Activated CD8-positive, alpha-beta T cell treated with anti-CD3 and anti-CD28 coated beads for 36 hours (primary cell): Measurements from ENCODE around the gene OGFOD2. TPM values are rescaled to one million over a fixed set of nuclear protein-coding genes. Genes with fewer than 3 reads are reported as not detected.

Experiments used
- ATAC-seq: fragments of 200-7000 bp; cut with Tn5 transposase; one replicate; pipeline ENCODE4 v1.10.0; 2021; ENCODE audit warnings: mild to moderate bottlenecking, moderate library complexity
- CTCF ChIA-PET: fragments of 350-600 bp; sonication (Branson Sonifier 250); formaldehyde crosslinking; loops from one replicate; lab custom pipeline; 2021; ENCODE audit warnings: antibody characterized with exemption; lab: Charles Lee
- POLR2A ChIA-PET: fragments of 350-600 bp; sonication (Branson Sonifier 250); formaldehyde crosslinking; loops from one replicate; lab custom pipeline; 2021; ENCODE audit warnings: antibody characterized with exemption; lab: Charles Lee
- DNase-seq: peaks from one replicate; pipeline ENCODE4 v3.0.0-alpha.2; 2020
- H3K27ac Mint-ChIP-seq: one replicate; pipeline ENCODE4 v1.8.0; 2021; ENCODE audit warnings: mild to moderate bottlenecking, mixed read lengths
- H3K27me3 Mint-ChIP-seq: one replicate; pipeline ENCODE4 v1.8.0; 2021; ENCODE audit warnings: mixed read lengths
- H3K36me3 Mint-ChIP-seq: one replicate; pipeline ENCODE4 v1.8.0; 2021; ENCODE audit warnings: low read depth, mixed read lengths
- H3K4me1 Mint-ChIP-seq: one replicate; pipeline ENCODE4 v1.8.0; 2021; ENCODE audit warnings: low read depth, mixed read lengths
- H3K4me3 Mint-ChIP-seq: one replicate; pipeline ENCODE4 v1.8.0; 2021; ENCODE audit warnings: mild to moderate bottlenecking, moderate library complexity, mixed read lengths
- H3K9me3 Mint-ChIP-seq: one replicate; pipeline ENCODE4 v1.8.0; 2021; ENCODE audit warnings: mixed read lengths
- intact Hi-C: fragments of 100-400 bp; cut with micrococcal nuclease; formaldehyde crosslinking; loops from one replicate; pipeline ENCODE4 v1.10.0; 2022
- total RNA-seq, 2 experiments: library from RNA; stranded (reverse); gene quantifications; one replicate each; pipeline ENCODE4 v1.2.3, GENCODE V29; 2021
- TF ChIP-seq, protein P1 (sequence below): fragments of 200-600 bp; IDR thresholded peaks from one replicate; pipeline ENCODE4 v1.8.0; 2022; ENCODE audit warnings: antibody characterized with exemption, mild to moderate bottlenecking

The OGFOD2 gene
- total RNA-seq, 2 experiments from 2014 or later = 27.1 to 31.5 TPM

DNA sequence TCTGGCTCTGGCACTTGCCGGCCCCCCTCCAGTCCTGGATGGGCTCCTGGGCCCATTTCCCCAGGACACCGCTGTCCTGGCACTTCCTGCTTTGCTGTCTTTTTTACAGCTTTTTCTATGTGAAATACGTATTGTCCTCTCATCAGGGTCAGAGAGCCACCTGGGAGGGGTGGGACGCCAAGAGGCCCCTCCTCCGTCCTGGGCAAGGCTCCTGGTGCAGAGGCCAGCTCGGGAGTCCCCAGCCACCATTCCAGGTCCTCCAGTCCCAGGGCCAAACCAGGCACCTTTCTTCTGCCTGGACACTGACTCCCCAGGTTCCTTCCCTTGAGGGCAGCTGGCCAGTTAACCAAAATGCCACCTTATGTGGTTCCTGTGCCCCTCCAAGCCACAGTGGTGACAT lies 28.2 kb downstream of the OGFOD2 start:
- no peak overlapping the region for H3K27ac Mint-ChIP-seq
- POLR2A ChIA-PET = no interaction called here

DNA sequence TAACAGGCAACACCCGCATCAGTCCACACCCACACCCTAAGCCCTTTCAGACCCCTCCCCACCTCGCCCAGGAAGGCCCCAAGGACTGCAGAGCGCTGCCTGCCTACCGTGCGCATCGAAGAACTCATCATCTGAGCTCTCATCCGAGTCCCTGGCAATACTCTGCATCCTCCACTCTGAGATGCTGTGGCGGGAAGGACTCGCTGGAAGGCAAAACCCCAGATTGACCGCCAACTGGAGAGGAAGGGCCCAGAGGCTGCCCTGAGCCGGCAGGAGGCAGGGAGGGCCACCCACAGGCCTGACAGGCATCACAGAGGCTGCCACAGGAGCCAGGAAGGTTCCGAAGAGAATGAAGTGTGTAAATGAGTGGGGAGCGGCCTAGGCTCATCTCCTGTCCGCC lies 29.2 kb downstream of the OGFOD2 start:
- H3K9me3 Mint-ChIP-seq = no peaks in the 10 kb centered on the region

More for the DNA sequence above, 28.2 kb downstream of the OGFOD2 start:
- H3K4me1 Mint-ChIP-seq = no peaks in the 10 kb centered on the region
- no peak for ATAC-seq
- no peaks in the 10 kb centered on the region for H3K9me3 Mint-ChIP-seq
- TF ChIP-seq, protein P1, sequence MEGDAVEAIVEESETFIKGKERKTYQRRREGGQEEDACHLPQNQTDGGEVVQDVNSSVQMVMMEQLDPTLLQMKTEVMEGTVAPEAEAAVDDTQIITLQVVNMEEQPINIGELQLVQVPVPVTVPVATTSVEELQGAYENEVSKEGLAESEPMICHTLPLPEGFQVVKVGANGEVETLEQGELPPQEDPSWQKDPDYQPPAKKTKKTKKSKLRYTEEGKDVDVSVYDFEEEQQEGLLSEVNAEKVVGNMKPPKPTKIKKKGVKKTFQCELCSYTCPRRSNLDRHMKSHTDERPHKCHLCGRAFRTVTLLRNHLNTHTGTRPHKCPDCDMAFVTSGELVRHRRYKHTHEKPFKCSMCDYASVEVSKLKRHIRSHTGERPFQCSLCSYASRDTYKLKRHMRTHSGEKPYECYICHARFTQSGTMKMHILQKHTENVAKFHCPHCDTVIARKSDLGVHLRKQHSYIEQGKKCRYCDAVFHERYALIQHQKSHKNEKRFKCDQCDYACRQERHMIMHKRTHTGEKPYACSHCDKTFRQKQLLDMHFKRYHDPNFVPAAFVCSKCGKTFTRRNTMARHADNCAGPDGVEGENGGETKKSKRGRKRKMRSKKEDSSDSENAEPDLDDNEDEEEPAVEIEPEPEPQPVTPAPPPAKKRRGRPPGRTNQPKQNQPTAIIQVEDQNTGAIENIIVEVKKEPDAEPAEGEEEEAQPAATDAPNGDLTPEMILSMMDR = no peak
- no peak overlapping the region for H3K4me3 Mint-ChIP-seq
- DNase-seq = no peak
- no peaks in the 10 kb centered on the region for H3K27me3 Mint-ChIP-seq
- CTCF ChIA-PET = no interaction called here
- H3K36me3 Mint-ChIP-seq = no peaks in the 10 kb centered on the region
- intact Hi-C loops = no loop called here

DNA sequence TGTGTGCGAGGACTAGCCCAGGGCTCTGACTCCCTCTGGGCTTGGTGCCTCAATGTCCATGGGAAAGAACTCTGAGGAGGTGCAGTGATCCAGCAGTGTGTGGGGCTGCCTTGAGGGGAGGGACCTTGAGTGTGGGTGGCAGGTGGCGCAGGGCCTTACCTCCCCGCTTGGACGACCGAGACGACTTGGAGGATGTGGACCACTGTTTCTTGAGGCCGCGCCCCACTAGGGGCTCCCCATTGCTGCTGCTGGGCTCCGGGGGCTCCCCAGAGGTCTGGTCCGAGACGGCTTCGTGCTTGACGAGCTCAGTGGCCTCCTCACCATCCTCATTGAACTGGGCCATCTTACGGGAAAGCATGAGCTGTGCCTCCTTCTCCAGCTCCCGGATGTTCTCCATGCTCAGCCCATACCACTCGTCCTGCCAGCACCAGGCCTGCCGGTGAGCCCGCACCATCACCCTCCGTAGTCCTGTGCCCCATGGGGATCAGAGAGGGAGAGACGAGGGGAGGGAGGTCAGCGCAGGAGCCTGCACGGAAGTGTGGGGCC lies 30.1 kb downstream of the OGFOD2 start:
- H3K36me3 Mint-ChIP-seq = no peaks in the 10 kb centered on the region

More for the DNA sequence above, 29.2 kb downstream of the OGFOD2 start:
- Mint-ChIP-seq H3K27me3 (no peaks in the 10 kb centered on the region), H3K4me3 (no peak overlapping the region), H3K27ac (no peak overlapping the region), H3K4me1 (no peaks in the 10 kb centered on the region), H3K36me3 (no peaks in the 10 kb centered on the region)
- ATAC-seq (no peak), DNase-seq (no peak)
- POLR2A ChIA-PET = no interaction called here
- intact Hi-C loops = no loop called here
- CTCF ChIA-PET = no interaction called here
- TF ChIP-seq, protein P1 = no peak

DNA sequence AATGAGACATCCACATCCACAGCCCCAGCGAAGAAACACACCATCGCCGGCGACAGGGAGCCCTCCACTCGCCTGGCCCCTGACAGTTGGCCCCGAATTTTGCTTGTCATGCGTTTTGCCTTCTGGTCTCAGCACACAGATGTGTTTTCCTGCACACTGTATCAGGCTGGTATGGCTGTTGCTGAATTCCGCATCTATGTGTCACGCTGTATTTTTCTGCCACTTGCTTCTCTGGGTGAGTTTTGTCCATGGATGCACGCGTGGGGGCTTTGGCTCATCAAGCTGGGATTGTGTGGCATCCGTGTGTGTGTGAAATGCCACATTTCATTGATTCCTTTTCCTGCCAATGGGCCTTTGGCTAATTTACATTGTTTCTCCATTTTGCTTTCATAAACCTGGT lies 31.9 kb downstream of the OGFOD2 start:
- Mint-ChIP-seq H3K27me3 (no peaks in the 10 kb centered on the region), H3K9me3 (no peaks in the 10 kb centered on the region), H3K4me1 (no peaks in the 10 kb centered on the region), H3K36me3 (no peaks in the 10 kb centered on the region), H3K4me3 (no peak overlapping the region), H3K27ac (no peak overlapping the region)
- TF ChIP-seq, protein P1 = no peak
- ChIA-PET CTCF (no interaction called here), POLR2A (no interaction called here)
- intact Hi-C loops = no loop called here
- no peak for DNase-seq
- ATAC-seq = no peak

More for the DNA sequence above, 30.1 kb downstream of the OGFOD2 start:
- Mint-ChIP-seq H3K27me3 (no peaks in the 10 kb centered on the region), H3K27ac (no peak overlapping the region), H3K4me1 (no peaks in the 10 kb centered on the region), H3K4me3 (no peak overlapping the region), H3K9me3 (no peaks in the 10 kb centered on the region)
- POLR2A ChIA-PET = interaction anchor here (0.7 kb wide), 1 partner anchor 227 kb away, joined by 3 read pairs; the partner anchor contains the start of gene MPHOSPH9
- DNase-seq = no peak
- intact Hi-C loops = no loop called here
- TF ChIP-seq, protein P1 = no peak
- no peak for ATAC-seq
- CTCF ChIA-PET = no interaction called here

DNA sequence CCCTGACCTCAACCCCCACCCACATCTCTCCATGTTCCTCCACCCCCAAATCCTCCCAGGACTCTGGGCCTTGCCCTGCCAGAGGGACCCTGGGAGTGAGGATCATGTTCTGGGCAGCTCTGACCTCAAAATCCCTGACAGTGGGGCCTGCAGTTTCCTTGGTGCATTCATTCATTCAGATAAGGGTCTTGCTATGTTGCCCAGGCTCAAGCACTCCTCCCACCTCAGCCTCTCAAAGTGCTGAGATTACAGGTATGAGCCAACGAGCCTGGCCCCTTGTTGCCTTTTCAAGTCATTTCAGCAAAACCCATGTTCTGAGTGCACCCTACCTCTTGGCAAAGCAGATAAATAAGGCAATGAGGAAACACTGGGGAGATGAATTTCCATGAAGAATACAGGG lies 35.1 kb downstream of the OGFOD2 start:
- POLR2A ChIA-PET = interaction anchor here (1.3 kb wide), 1 partner anchor 30 kb away, joined by 4 read pairs; the partner anchor contains the start of gene ARL6IP4
- Mint-ChIP-seq H3K4me1 (no peaks in the 10 kb centered on the region), H3K4me3 (no peak overlapping the region), H3K27me3 (no peaks in the 10 kb centered on the region), H3K36me3 (no peaks in the 10 kb centered on the region), H3K27ac (no peak overlapping the region), H3K9me3 (no peaks in the 10 kb centered on the region)
- TF ChIP-seq, protein P1 = no peak
- intact Hi-C loops = no loop called here
- DNase-seq (no peak), ATAC-seq (no peak)
- CTCF ChIA-PET = no interaction called here
